ENCODE data around the gene TMEM123. TPM values are rescaled to one million over a fixed set of nuclear protein-coding genes. Genes with fewer than 3 reads are reported as not detected.

Gene TMEM123
- total RNA-seq, 1 donor from 2014 or later, result 248 TPM

DNA sequence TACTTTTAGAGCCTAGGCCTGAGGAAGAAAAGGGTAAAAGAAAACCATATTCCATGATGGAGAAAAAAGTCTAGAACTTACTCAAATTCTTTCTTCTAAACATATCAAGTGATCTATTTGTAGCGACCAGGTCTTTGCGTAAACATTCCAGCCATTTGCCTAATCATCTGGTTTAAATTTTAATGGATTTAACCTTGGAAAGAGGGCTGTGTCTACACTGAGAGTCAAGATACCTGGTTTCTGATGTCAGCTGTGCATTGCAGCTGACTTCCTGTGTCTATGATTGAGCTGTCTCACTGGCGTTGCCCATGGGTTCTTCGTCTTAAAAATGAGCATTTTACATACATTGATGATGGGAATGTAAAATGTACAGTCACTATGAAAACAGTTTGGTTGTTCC is 10.0 kb upstream of the TMEM123 start:
- TF ChIP-seq, protein P1, sequence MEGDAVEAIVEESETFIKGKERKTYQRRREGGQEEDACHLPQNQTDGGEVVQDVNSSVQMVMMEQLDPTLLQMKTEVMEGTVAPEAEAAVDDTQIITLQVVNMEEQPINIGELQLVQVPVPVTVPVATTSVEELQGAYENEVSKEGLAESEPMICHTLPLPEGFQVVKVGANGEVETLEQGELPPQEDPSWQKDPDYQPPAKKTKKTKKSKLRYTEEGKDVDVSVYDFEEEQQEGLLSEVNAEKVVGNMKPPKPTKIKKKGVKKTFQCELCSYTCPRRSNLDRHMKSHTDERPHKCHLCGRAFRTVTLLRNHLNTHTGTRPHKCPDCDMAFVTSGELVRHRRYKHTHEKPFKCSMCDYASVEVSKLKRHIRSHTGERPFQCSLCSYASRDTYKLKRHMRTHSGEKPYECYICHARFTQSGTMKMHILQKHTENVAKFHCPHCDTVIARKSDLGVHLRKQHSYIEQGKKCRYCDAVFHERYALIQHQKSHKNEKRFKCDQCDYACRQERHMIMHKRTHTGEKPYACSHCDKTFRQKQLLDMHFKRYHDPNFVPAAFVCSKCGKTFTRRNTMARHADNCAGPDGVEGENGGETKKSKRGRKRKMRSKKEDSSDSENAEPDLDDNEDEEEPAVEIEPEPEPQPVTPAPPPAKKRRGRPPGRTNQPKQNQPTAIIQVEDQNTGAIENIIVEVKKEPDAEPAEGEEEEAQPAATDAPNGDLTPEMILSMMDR (IDR thresholded peaks at IDR 0.05; ENCODE audit: unreplicated experiment), result no peak
- no peak for DNase-seq (ENCODE audit: low spot score, unreplicated experiment)
- Mint-ChIP-seq H3K4me3 (ENCODE audit: low read depth) (no peak overlapping the region), H3K9me3 (ENCODE audit: low read depth) (no peaks in the 10 kb centered on the region), H3K36me3 (ENCODE audit: insufficient read depth) (no peaks in the 10 kb centered on the region), H3K27me3 (no peaks in the 10 kb centered on the region), H3K27ac (no peak overlapping the region), H3K4me1 (ENCODE audit: low read depth) (peaks cover 19% of the 10 kb centered on the region)

DNA sequence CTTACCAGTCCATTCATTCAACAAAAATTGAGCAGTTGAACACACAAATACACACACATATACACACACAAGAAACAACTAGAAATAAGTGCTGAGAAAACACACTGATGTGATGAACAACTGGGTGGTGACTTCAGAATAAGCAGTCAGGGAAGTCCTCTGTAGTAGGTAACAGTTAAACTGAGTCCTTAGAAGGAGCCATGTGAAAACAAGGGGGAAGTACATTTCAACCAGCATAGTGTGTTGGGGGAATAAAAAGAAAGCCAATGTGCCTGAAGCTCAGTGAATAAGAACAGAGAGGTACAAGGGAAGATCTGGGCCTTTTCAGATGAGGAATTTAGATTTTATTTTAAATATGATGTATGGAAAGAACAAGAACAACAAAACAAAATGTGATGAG is 6.8 kb upstream of the TMEM123 start:
- Mint-ChIP-seq H3K4me3 (ENCODE audit: low read depth) (no peak overlapping the region), H3K9me3 (ENCODE audit: low read depth) (no peaks in the 10 kb centered on the region), H3K27ac (no peak overlapping the region), H3K4me1 (ENCODE audit: low read depth) (peaks cover 18% of the 10 kb centered on the region), H3K27me3 (peaks cover 6% of the 10 kb centered on the region), H3K36me3 (ENCODE audit: insufficient read depth) (no peaks in the 10 kb centered on the region)
- no peak for DNase-seq (ENCODE audit: low spot score, unreplicated experiment)
- TF ChIP-seq, protein P1 (IDR thresholded peaks at IDR 0.05; ENCODE audit: unreplicated experiment), result no peak

DNA sequence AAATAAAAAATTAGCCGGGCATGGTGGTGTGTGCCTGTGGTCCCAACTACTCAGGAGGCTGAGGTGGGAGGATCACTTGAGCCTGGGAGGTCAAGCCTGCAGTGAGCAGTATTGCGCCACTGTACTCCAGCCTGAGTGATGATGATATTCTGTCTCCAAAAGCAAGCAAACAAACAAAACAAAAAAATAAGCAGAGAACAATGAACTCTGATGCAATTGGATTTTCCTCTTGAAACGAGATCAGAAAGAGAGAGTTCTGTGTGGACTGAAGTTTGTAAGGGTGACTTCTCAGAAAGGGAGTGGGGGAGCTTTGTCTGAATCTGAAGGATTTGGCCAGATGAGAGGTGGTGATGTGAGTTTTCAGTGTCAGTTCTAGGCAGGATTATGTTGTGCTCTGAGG is 6.0 kb upstream of the TMEM123 start:
- Mint-ChIP-seq H3K9me3 (ENCODE audit: low read depth) (no peaks in the 10 kb centered on the region), H3K27ac (no peak overlapping the region), H3K4me1 (ENCODE audit: low read depth) (peaks cover 20% of the 10 kb centered on the region), H3K27me3 (peaks cover 6% of the 10 kb centered on the region), H3K36me3 (ENCODE audit: insufficient read depth) (no peaks in the 10 kb centered on the region), H3K4me3 (ENCODE audit: low read depth) (no peak overlapping the region)
- TF ChIP-seq, protein P1 (IDR thresholded peaks at IDR 0.05; ENCODE audit: unreplicated experiment), result no peak
- no peak for DNase-seq (ENCODE audit: low spot score, unreplicated experiment)

DNA sequence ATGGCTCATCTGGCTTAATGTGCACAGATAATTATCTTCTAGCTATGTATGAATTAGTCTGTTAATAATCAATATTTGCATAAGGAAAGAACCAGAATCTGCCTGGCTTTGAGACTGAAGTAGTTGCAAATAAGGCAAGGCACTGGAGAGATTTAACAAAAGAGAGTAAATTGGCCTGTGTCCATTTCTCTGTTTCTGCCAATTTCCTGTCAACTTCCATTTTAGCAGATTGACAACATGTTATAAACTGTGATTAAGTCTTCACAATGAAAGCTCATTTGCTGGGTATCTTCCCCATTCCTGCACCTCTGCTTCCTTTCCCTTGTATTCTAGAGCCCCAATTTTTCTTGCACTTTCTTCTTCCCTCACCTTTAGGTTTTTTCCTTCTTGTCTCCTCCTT is 5.3 kb upstream of the TMEM123 start:
- peaks cover 6% of the 10 kb centered on the region for H3K27me3 Mint-ChIP-seq
- H3K27ac Mint-ChIP-seq, result no peak overlapping the region
- DNase-seq (ENCODE audit: low spot score, unreplicated experiment), result no peak
- H3K4me1 Mint-ChIP-seq (ENCODE audit: low read depth), result peaks cover 22% of the 10 kb centered on the region
- no peak overlapping the region for H3K4me3 Mint-ChIP-seq (ENCODE audit: low read depth)
- H3K9me3 Mint-ChIP-seq (ENCODE audit: low read depth), result no peaks in the 10 kb centered on the region
- TF ChIP-seq, protein P1 (IDR thresholded peaks at IDR 0.05; ENCODE audit: unreplicated experiment), result no peak
- H3K36me3 Mint-ChIP-seq (ENCODE audit: insufficient read depth), result no peaks in the 10 kb centered on the region

DNA sequence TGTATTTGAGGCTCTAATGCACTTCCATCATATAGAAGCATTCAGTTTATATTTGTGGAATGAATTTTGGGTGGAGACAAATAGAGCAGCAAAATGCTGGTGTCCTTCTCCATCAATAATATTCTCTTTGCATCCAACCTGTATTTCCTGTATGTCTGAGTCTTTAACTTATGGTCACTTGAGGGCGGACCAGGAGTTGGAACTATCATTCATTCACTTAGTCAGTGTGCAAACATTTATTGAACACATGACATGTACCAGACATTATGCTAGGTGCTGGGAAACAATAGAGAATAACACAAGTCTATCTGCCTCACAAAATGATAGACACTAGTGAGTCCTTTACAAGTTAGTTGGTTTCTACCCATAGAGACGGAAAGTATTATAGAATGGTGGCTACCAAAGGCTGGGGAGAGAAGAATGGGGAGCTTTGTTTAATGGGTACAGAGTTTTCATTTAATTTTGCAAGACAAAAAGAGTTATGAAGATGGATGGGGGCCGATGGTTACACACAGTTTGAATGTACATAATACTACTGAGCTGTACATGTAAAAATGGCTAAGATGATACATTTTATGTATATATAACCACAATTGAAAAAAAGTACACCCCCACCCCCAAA is 4.6 kb upstream of the TMEM123 start:
- DNase-seq (ENCODE audit: low spot score, unreplicated experiment), result no peak
- TF ChIP-seq, protein P1 (IDR thresholded peaks at IDR 0.05; ENCODE audit: unreplicated experiment), result no peak
- no peaks in the 10 kb centered on the region for H3K9me3 Mint-ChIP-seq (ENCODE audit: low read depth)
- H3K27me3 Mint-ChIP-seq, result peaks cover 6% of the 10 kb centered on the region
- no peak overlapping the region for H3K4me3 Mint-ChIP-seq (ENCODE audit: low read depth)
- no peaks in the 10 kb centered on the region for H3K36me3 Mint-ChIP-seq (ENCODE audit: insufficient read depth)
- H3K27ac Mint-ChIP-seq, result no peak overlapping the region
- H3K4me1 Mint-ChIP-seq (ENCODE audit: low read depth), result peaks cover 18% of the 10 kb centered on the region
